K562 (cell line): ENCODE measurements around the gene LAMA2. TPM values are rescaled to one million over a fixed set of nuclear protein-coding genes. Genes with fewer than 3 reads are reported as not detected.

ENCODE experiments used
- MED1 ChIP-seq: sonication (generic); formaldehyde crosslinking; IDR thresholded peaks from 2 replicates; pipeline ENCODE4 v1.8.1; 2023; ENCODE audit warnings: missing genetic modification reagents, borderline replicate concordance
- NFATC3 ChIP-seq: fragments of 450-650 bp; IDR thresholded peaks from 2 replicates; pipeline ENCODE4 v1.6.1; 2017; ENCODE audit warnings: mild to moderate bottlenecking
- PREB ChIP-seq: sonication (generic); formaldehyde crosslinking; IDR thresholded peaks from 2 replicates; pipeline ENCODE4 v1.8.1; 2023; ENCODE audit warnings: mild to moderate bottlenecking, missing genetic modification reagents
- PYGO2 ChIP-seq: fragments of 450-650 bp; IDR thresholded peaks from 2 replicates; pipeline ENCODE4 v1.6.1; 2016; ENCODE audit warnings: mild to moderate bottlenecking, missing genetic modification characterization, moderate library complexity, missing compliant biosample characterization
- RUNX1 ChIP-seq: sonication (generic); IDR thresholded peaks from 2 replicates; pipeline ENCODE4 v1.6.1; 2016; ENCODE audit warnings: antibody characterized with exemption, low read depth
- TARDBP ChIP-seq: fragments of 450-650 bp; IDR thresholded peaks from 2 replicates; pipeline ENCODE4 v1.6.1; 2016
- ZNF23 ChIP-seq: fragments of 250-450 bp; sonication (Bioruptor Pico); IDR thresholded peaks from 2 replicates; pipeline ENCODE4 v1.4.0; 2020; ENCODE audit warnings: mild to moderate bottlenecking
- ZNF318 ChIP-seq, 2 experiments: fragments of 450-650 bp; IDR thresholded peaks; 2 replicates each; pipeline ENCODE4 v1.6.1; 2016; ENCODE audit warnings: mild to moderate bottlenecking in 2 of 2, borderline replicate concordance in 1 of 2, low read depth in 1 of 2, moderate library complexity in 1 of 2
- ZNF407 ChIP-seq: fragments of 450-650 bp; IDR thresholded peaks from 2 replicates; pipeline ENCODE4 v1.6.1; 2016; ENCODE audit warnings: low read depth
- polyA plus RNA-seq, 8 experiments: library from polyadenylated mRNA; depleted of rRNA in 4 of 8; stranded (reverse) in 5 of 8; unstranded in 3 of 8; fragments of >200 nt; fragmentation: Nextera tagmentation in 2 of 8; fragmentation: Illumina TruSeq in 1 of 8; extraction: Ambion mirVana in 2 of 8; extraction: Trizol in 1 of 8; gene quantifications; 2 replicates each; pipeline versions ENCODE4 v1.2.1 to v1.2.3, GENCODE V29; 2011 to 2014; ENCODE audit warnings: inconsistent platforms in 1 of 8, missing spikeins in 1 of 8
- total RNA-seq, 7 experiments: library from RNA; depleted of rRNA in 6 of 7; stranded (reverse); fragments of >200 nt in 6 of 7; fragmentation: Illumina TruSeq in 2 of 7; extraction: Trizol in 2 of 7; gene quantifications; 2 replicates each; pipeline versions ENCODE4 v1.2.1 to v1.2.3, GENCODE V29; 2011 to 2021; ENCODE audit warnings: low replicate concordance in 1 of 7

The LAMA2 gene
- total and polyA plus RNA-seq, 9 of the 15 experiments (the other 6 are each of a cell fraction or from before 2014, with no cell fraction given), result 0.04 to 1.5 (median 0.36) TPM

- TF ChIP-seq ZNF407, result no peak
- TF ChIP-seq ZNF318 (IDR thresholded peaks at IDR 0.05; ENCODE audit: borderline replicate concordance in 1 of 2, low read depth in 1 of 2), result no peak
- TF ChIP-seq TARDBP, result no peak
- TF ChIP-seq PREB (CRISPR knock-in tag), result no peak
- TF ChIP-seq RUNX1, result no peak
- TF ChIP-seq NFATC3, result no peak
- no peak for TF ChIP-seq ZNF23 (CRISPR knock-in tag)
- no peak for TF ChIP-seq PYGO2 (tag)
- no peak for TF ChIP-seq MED1 (CRISPR knock-in tag)
Measured at GRCh38 chr6:129429956-129430355, 547.0 kb downstream of the LAMA2 start (continued).
